Activated T-helper 1 cell treated with anti-CD3 and anti-CD28 coated beads, Interleukin-2, amount 50 U/mL, for 16 hours (primary cell): ENCODE results near the gene SEMA7A.

Experiments used
- DNase-seq, 2 donors: peaks; one replicate each; pipeline ENCODE4 v3.0.0-alpha.2; 2020; ENCODE audit warnings: low read depth in 1 of 2, low spot score in 1 of 2

The SEMA7A gene

GRCh38 chr15:74417225-74417624 lies 16.5 kb downstream of the SEMA7A start:
- no peak for DNase-seq

GRCh38 chr15:74415966-74416916 lies 17.5 kb downstream of the SEMA7A start:
- no peak for DNase-seq

GRCh38 chr15:74414603-74415338 lies 19.0 kb downstream of the SEMA7A start:
- DNase-seq: no peak

DNA sequence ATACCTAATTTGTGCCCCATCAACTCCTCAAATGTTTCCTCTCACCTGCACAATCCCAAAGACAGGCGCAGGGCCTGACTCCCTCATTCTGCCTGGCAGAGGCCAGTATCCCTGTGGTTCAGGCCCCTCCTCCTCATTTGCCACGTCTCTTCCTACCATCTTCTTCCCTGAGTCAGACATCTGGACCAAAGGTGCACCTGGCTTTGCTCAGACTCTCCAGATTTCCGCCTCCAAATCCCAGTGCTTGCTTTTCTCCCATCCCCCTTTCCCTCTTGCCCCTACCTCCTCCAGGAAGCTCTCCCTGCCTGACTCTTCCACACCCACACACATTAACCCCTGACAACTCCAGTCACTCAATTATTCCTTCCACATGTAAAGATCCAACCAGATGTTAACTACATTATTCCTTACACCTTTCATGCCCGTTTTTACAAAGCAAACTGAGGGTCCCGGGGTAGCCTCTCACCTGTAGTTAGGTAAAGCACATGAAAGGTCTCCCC lies 19.6 kb downstream of the SEMA7A start:
- DNase-seq: no peak

GRCh38 chr15:74413350-74414080 lies 20.2 kb downstream of the SEMA7A start:
- DNase-seq: no peak

DNA sequence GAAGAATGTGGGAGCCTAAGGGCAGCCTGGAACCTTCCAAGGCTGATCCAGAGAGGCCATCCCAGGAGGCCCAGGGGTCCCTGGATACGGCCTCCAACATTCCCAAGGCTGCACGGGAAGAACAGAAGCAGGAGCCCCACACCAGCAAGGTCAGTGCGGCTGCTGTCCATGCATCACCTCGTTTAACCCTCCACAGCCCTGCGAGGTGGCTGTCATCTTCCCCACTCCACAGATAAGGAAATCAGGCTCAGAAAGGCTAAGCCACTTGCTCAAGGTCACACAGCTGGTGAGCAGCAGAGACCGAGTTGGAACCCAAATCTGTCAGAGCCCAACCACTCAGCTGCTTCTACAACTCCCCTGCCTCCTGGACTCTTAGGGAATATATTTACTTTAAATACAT lies 21.6 kb downstream of the SEMA7A start:
- no peak for DNase-seq

DNA sequence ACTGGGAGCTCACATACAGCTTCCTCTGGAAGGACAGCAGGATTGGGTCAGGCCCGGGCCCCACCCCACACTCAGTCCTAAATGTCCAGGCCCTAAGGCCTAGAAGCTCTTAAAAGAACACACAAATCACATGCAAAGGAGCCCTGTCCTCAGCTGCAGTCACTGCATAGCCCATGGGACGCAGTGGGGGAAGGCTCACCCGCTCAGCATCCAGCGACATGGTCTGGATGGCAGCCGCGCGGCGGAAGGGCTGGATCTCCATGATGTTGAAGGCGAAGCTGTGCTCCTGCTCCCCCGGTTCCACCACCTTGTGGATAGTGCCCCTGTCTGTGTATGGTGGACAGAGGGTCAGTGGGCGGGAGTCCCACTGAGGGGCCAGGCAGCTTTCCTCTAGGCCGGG lies 22.1 kb downstream of the SEMA7A start:
- no peak for DNase-seq

GRCh38 chr15:74410502-74410901 lies 23.3 kb downstream of the SEMA7A start:
- DNase-seq: no peak

- no peak for DNase-seq
Measured at GRCh38 chr15:74409225-74409624, 24.5 kb downstream of the SEMA7A start.

DNA sequence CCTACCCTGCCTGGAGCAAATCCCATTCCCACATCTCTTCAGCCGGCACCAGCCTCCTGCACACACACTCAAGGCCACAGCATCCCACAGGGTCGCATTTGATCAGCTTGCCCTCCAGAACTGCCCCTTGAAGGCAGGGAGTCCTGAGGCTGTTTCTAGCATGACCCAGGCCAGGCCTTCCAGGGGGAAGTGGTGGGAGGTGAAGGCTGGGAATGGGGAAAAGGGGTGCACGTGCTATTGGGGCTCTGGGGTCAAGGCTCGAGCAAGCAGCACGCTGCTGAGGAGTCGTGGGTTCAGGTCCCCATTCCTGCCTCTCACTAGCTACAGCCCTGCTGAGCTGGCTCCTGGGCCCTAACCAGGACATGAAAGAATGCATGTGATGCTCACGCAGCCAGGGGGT lies 24.9 kb downstream of the SEMA7A start:
- DNase-seq: no peak

- DNase-seq: no peak
Measured at GRCh38 chr15:74408385-74408784, 25.4 kb downstream of the SEMA7A start.

DNA sequence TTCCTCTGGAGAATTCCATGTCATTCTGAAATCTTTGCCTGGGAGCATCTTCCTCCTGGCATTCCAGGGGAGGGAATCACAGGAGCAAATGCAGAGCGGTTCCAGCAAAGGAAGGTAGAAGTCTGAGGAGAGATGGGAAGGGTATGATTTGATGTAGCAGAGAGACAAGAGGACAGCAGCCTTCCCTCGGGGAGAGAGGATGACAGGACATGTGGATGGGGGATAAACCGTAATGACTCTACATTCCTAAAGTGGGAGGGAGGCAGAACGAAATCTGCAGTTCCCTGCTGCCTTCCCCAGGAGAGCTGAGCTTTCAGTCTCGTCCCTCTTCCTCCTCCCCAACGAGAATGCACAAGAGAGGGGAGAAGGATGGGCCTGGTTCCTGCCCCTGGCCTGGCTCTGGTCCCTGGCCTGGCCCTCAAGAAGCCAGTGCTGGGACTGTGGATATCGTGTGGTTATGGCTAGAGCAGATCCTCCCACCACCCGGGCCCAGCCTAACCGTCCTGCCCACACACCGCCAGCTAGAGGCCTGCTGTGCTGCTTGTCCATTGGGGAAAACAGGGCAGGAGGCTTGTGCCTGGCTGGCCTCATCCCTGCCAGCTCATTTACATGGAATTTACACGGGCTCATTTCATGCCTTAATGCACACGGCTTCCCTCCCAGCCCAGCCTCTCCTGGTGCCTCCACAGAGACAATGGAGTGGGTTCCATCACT lies 26.6 kb downstream of the SEMA7A start:
- DNase-seq: no peak

DNA sequence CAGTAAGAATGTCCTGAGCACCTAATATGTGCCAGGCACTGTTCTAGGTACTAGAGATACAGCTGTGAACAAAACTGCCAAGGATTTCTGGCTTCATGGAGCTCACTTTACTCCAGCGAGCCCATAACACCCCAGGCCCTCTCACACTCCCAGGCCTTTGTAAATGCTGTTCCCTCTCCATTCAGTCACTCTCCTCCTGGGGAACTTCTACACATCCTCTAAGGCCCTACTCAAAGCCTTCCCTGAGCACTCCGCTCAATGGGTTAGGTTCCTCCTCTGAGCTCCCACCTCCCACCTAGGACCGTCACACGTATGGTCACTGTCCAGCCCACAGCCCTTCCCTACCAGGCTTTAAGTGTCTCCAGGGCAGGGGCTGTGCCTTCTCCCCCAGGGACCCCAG lies 27.2 kb downstream of the SEMA7A start:
- DNase-seq: no peak

DNA sequence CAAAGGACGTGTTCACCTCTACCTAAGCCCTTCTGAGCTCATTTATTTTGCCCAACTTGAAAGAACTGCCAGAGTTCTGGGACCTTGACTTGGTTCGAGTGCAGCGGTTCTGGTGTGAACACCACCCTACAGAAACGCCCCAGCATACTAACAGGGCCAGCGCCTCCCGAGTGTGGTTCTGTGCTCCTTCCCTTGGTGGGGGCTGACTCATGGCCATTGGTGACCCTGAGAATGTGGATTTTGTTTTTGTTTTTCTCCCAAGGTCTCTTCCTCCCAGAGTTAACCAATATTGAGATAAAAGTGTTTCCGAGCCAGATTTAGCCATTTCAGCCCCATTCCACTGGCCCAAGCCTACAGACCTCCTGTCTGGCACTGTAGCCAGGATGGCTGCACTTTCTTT lies 27.9 kb downstream of the SEMA7A start:
- DNase-seq: no peak

DNA sequence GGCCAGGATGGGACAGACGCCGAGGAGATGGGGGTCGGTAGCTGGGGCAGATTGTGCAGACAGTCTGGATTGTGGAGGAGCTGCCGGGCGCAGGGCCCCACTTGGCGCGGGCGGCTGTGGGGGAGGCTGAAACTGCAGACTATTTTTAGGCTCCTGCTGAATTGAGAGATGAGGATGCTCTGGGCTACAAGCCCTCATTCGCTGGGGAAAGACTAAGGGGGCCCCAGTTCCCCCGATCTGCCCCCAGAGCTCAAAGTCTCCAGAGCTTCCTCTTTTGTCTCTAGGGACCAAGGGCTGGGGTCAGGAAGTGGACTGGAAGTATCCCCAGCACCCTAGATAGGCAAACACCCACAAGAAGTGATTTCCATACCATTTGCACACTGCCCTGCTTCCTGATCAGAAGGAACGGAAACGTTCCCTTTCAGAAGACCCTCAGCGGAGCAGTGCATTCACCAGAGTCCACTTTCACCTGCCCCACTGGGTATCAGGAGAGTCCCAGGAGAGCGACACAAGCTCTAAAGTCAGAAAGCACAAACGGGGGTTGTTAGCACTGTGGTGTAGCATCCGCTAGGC lies 29.7 kb downstream of the SEMA7A start:
- DNase-seq: no peak

DNA sequence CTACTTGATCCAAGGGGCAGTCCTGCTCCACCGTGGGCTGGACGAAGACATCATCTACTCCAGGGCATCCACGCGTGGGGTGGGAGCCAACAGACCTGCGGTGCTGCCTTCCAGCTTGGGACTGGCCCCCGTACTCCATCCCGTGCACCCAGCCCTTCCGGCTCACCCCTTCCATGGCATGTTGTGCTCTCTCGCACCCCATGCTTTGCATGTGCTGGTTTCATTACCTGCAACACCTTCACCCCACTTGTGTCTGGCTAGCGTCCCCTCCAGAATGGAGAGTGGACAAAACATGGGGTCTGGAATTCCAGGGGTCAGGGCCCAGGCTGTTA lies 30.2 kb downstream of the SEMA7A start:
- no peak for DNase-seq

DNA sequence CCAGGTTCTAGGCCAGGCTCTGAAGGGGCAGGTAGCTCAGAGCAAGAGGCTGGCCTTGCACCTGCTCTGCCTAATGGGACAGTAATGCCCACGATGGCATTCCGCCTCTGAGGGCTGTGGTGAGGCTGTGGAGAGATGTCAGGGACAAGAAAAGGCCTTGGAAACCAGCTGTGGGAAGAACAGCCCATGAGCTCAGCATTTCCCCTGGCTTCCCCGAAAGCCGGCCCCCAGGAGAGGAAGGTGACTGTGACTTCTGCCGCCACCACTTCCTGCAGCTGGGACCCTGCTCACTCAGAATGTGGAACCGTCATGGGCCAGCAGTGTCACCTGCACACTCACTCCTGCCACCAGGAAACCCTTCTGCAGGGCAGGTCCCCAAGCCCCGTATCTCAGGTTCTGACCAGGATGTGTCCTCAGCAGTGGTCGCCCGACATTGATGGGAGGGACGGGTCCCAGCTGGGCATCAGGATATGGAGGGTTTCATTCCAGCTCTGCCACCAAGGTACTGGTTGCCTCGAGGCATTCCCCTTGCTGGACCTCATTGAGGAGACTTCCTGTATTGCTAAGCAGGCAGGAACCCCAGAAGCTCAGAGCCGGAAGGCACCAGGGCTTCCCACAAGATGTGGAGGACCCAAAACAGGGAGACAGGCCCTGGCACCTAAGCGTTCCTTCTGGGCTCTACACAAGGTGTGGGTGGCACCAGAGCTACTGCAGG lies 30.7 kb downstream of the SEMA7A start:
- DNase-seq: peak; percentile 25 to 48

DNA sequence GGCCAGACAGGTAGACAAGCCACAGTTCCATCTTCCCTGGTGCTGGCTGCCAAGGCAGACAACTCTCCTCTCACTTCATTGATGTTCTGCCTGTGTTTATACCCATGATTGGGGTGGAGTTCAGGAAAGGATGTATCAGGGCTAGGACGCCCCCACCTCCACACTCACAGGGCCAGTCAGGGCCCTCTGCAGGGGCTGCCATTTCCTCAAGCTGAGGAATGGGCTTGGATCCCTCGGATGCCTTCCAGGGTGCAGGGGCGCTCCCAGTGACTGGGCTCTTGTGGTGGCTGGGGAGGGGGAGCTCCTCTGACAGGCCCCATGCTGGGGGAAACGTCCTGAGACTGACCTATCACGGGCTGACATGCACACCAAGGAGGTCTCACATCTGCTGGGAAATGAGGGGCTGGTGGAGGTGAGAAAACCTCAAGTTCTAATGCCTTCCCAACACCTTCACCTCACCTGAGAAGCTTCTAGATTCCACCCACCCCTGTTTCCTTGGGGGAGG lies 31.4 kb downstream of the SEMA7A start:
- no peak for DNase-seq

DNA sequence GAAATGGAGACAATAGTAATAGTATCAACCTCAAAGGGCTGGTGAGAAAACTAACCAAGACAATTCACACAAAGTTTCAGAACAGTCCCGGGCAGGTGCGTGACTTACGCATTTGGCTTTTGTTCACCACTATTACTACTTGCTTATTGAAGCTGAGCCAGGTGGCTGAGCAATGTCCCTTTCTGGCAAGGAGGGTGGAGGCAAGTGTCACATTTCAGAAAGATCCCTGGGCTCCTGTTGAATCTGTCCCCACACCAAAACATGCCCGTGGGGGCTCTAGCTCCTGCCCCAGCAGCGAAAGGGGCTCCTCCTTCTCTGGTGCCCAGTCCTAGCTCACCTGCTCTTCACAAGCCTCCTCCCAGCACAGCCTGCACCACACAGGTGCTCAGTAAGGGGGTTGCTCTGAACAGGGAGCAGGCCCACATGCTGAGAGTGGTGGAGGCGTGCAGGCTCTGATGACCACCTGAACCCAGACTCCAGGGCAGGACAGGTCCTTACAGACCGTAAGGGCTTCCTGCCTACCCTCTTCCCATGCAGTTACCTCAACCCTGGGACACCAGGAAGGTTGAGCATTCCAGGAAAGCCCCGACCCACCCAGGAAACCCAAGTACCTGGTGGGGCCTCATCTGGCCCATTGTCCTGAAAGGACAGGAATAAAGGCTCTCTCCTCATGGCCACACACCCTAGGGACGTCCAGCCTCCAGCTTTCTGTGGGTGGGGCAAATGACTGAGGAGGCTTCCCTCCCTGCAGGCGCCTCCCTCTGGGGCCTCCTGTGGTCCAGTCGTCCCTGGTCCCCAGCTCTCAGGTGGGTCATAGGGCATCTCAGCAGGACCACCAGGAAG lies 32.6 kb downstream of the SEMA7A start:
- no peak for DNase-seq
